ENCODE data around the gene DHFR. TPM values are rescaled to one million over a fixed set of nuclear protein-coding genes. Genes with fewer than 3 reads are reported as not detected.
A peak's percentile ranks its signal among the peaks of the same experiment; 100 is the strongest.

DHFR gene
- total RNA-seq, 1 donor from 2014 or later = 45.4 TPM

DNA sequence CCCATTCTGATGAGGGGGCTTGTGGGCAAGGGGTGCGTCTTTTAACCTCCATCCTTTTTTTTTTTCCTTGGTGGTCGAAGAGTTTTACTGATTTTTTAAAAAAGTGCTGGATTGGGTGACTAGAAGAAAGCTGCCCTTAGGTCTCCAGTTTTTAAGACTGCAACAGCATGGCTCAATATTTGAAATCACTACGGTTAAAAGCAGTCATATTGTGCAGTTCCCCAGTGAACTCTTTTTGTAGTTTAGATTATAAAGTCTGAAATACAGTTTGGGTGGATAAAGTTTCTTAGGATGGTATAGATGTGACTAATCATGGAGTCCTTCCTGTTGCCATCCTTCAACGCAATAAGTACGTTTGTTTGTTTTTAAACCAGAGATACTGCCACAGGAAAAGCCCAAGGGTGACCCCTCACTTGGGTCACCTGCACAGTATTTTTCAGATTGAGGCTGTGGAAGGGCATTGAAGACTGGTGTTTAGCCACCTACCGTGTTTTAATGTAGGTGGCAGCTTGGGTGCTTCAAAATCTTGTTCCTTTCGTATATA, 520 bp upstream of the DHFR start:
- DNase-seq (ENCODE audit: low spot score, unreplicated experiment) = no peak
- peak overlapping the region; percentile 93 for H3K4me3 Mint-ChIP-seq (ENCODE audit: low read depth)
- H3K27me3 Mint-ChIP-seq = no peaks in the 10 kb centered on the region
- H3K9me3 Mint-ChIP-seq (ENCODE audit: low read depth) = no peaks in the 10 kb centered on the region
- peaks cover 17% of the 10 kb centered on the region for H3K36me3 Mint-ChIP-seq (ENCODE audit: insufficient read depth)
- H3K27ac Mint-ChIP-seq = peak overlapping the region; percentile 96
- TF ChIP-seq, protein P1, sequence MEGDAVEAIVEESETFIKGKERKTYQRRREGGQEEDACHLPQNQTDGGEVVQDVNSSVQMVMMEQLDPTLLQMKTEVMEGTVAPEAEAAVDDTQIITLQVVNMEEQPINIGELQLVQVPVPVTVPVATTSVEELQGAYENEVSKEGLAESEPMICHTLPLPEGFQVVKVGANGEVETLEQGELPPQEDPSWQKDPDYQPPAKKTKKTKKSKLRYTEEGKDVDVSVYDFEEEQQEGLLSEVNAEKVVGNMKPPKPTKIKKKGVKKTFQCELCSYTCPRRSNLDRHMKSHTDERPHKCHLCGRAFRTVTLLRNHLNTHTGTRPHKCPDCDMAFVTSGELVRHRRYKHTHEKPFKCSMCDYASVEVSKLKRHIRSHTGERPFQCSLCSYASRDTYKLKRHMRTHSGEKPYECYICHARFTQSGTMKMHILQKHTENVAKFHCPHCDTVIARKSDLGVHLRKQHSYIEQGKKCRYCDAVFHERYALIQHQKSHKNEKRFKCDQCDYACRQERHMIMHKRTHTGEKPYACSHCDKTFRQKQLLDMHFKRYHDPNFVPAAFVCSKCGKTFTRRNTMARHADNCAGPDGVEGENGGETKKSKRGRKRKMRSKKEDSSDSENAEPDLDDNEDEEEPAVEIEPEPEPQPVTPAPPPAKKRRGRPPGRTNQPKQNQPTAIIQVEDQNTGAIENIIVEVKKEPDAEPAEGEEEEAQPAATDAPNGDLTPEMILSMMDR (IDR thresholded peaks at IDR 0.05; ENCODE audit: unreplicated experiment) = no peak
- peaks cover 17% of the 10 kb centered on the region for H3K4me1 Mint-ChIP-seq (ENCODE audit: low read depth)

DNA sequence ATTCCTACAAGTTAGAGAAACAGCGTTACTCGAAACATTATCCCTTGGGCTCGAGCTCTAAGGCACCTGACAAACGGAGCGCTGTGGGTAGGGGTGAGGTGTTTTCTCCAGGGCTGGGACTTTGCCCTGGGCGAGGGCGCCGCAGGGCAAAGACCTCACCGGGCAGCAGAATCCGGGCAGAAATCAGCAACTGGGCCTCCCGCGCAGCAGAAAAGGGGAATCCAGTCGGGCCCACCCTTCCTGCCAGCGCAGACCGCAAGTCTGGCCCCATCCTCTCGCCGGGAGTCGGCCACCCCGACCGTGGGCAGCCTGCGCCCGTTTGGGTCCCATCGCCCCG, 761 bp downstream of the DHFR start:
- H3K27me3 Mint-ChIP-seq = no peaks in the 10 kb centered on the region
- peaks cover 17% of the 10 kb centered on the region for H3K4me1 Mint-ChIP-seq (ENCODE audit: low read depth)
- peak overlapping the region; percentile 84 for H3K27ac Mint-ChIP-seq
- peak overlapping the region; percentile 93 for H3K4me3 Mint-ChIP-seq (ENCODE audit: low read depth)
- DNase-seq (ENCODE audit: low spot score, unreplicated experiment) = no peak
- H3K9me3 Mint-ChIP-seq (ENCODE audit: low read depth) = no peaks in the 10 kb centered on the region
- peaks cover 9% of the 10 kb centered on the region for H3K36me3 Mint-ChIP-seq (ENCODE audit: insufficient read depth)
- TF ChIP-seq, protein P1 (IDR thresholded peaks at IDR 0.05; ENCODE audit: unreplicated experiment) = no peak

DNA sequence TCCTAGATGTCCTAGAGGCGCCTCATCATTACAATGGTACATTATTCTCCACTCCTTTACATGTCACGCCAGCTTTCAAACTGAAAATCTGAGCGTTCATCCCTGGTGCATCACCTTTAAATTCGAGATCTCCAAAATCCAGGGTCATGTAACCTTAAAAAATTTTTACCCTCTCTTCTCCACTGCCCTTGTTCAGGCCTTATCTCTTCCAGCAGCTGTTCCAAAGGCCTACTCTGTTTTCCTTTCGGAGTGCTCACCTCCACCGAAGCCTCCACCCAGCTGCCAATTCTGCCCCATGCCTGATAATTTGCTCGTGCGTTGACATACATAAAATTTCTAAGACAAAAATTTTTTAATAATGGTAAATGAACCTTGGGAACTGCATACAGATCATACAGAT, 1.3 kb downstream of the DHFR start:
- TF ChIP-seq, protein P1 (IDR thresholded peaks at IDR 0.05; ENCODE audit: unreplicated experiment) = no peak
- peaks cover 10% of the 10 kb centered on the region for H3K36me3 Mint-ChIP-seq (ENCODE audit: insufficient read depth)
- no peak overlapping the region for H3K27ac Mint-ChIP-seq
- peak overlapping the region; percentile 93 for H3K4me3 Mint-ChIP-seq (ENCODE audit: low read depth)
- peaks cover 17% of the 10 kb centered on the region for H3K4me1 Mint-ChIP-seq (ENCODE audit: low read depth)
- no peaks in the 10 kb centered on the region for H3K27me3 Mint-ChIP-seq
- DNase-seq (ENCODE audit: low spot score, unreplicated experiment) = no peak
- H3K9me3 Mint-ChIP-seq (ENCODE audit: low read depth) = no peaks in the 10 kb centered on the region

DNA sequence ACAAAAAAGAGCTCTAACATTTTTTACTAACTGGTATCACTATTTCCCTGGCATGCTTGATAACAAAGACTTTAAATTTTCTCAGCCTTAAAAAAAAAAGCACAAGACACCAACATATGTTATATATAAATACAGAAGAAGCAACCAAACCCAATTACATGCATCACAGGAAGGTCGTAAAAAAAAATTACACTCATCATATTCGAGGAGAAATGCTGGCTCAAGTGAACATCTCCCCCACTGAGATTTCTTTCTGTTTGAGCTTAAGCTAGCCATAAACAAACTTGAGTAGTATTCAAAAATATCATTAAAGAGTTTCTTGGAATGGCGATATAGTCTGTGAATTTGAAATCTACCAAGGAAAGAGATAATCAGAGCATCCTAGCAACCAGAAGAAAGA, 7.9 kb downstream of the DHFR start:
- Mint-ChIP-seq H3K4me3 (ENCODE audit: low read depth) (no peak overlapping the region), H3K4me1 (ENCODE audit: low read depth) (peaks cover 10% of the 10 kb centered on the region), H3K27me3 (no peaks in the 10 kb centered on the region), H3K36me3 (ENCODE audit: insufficient read depth) (peaks cover 22% of the 10 kb centered on the region), H3K9me3 (ENCODE audit: low read depth) (no peaks in the 10 kb centered on the region), H3K27ac (no peak overlapping the region)
- no peak for DNase-seq (ENCODE audit: low spot score, unreplicated experiment)
- TF ChIP-seq, protein P1 (IDR thresholded peaks at IDR 0.05; ENCODE audit: unreplicated experiment) = no peak

DNA sequence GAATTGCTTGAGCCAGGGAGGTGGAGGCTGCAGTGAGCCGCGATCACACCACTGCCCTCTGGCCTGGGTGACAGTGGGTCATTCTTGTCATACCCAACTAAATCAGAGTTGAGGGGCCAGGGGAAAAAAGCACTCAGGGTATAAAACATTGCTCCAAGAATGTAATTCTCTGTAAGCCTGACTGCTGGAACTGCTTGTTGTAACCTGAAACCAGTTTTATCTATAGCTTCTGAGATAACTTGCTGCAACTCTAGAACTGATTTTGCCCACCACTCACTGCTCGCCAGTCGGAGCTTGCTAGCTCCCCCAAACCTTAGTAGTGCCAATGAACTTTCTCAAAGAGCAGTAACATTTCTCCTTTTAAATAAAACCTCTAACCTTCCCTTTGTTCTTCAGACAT, 9.9 kb downstream of the DHFR start:
- Mint-ChIP-seq H3K27me3 (no peaks in the 10 kb centered on the region), H3K36me3 (ENCODE audit: insufficient read depth) (peaks cover 31% of the 10 kb centered on the region), H3K4me3 (ENCODE audit: low read depth) (no peak overlapping the region), H3K4me1 (ENCODE audit: low read depth) (peaks cover 13% of the 10 kb centered on the region), H3K27ac (peak overlapping the region; percentile 38), H3K9me3 (ENCODE audit: low read depth) (no peaks in the 10 kb centered on the region)
- no peak for DNase-seq (ENCODE audit: low spot score, unreplicated experiment)
- TF ChIP-seq, protein P1 (IDR thresholded peaks at IDR 0.05; ENCODE audit: unreplicated experiment) = no peak

Data from progenitor cell of endocrine pancreas (in vitro differentiated cells).